Mesothelial cell of epicardium (in vitro differentiated cells): ENCODE measurements around the gene PLPPR3. TPM values are rescaled to one million over a fixed set of nuclear protein-coding genes. Genes with fewer than 3 reads are reported as not detected.
A peak's percentile ranks its signal among the peaks of the same experiment; 100 is the strongest.

Experiments used
- DNase-seq, 2 experiments: peaks; one replicate each; pipeline ENCODE4 v3.0.0; 2021; ENCODE audit warnings: low spot score in 2 of 2; ENCODE audit not compliant: unreplicated experiment in 2 of 2
- H3K27ac Mint-ChIP-seq: 2 replicates; pipeline ENCODE4 v1.8.0; 2021; ENCODE audit warnings: mixed read lengths
- H3K27me3 Mint-ChIP-seq: 2 replicates; pipeline ENCODE4 v1.8.0; 2021; ENCODE audit warnings: low read depth, mixed read lengths
- H3K36me3 Mint-ChIP-seq: 2 replicates; pipeline ENCODE4 v1.8.0; 2021; ENCODE audit warnings: mixed read lengths
- H3K4me1 Mint-ChIP-seq: 2 replicates; pipeline ENCODE4 v1.8.0; 2021; ENCODE audit warnings: mixed read lengths
- H3K4me3 Mint-ChIP-seq: 2 replicates; pipeline ENCODE4 v1.8.0; 2021; ENCODE audit warnings: mild to moderate bottlenecking, moderate library complexity, mixed read lengths
- H3K9me3 Mint-ChIP-seq: 2 replicates; pipeline ENCODE4 v1.8.0; 2021; ENCODE audit warnings: mixed read lengths
- CTCF ChIP-seq: fragments of 200-600 bp; sonication (generic); IDR thresholded peaks from one replicate; pipeline ENCODE4 v1.5.0; 2021; ENCODE audit warnings: antibody characterized with exemption; ENCODE audit not compliant: unreplicated experiment
- total RNA-seq: library from RNA; stranded (reverse); gene quantifications from 3 replicates; pipeline ENCODE4 v1.2.1, GENCODE V29; 2021

Gene PLPPR3
- total RNA-seq, 1 donor from 2014 or later: 152 TPM

GRCh38 chr19:806815-807421, 14.8 kb downstream of the PLPPR3 start:
- Mint-ChIP-seq H3K4me1 (peaks cover 26% of the 10 kb centered on the region), H3K36me3 (peaks cover 22% of the 10 kb centered on the region), H3K27me3 (no peaks in the 10 kb centered on the region), H3K4me3 (no peak overlapping the region), H3K27ac (peak overlapping the region; percentile 85), H3K9me3 (no peaks in the 10 kb centered on the region)
- TF ChIP-seq CTCF: peak; percentile 18
- DNase-seq: no peak

GRCh38 chr19:805600-806550, 15.9 kb downstream of the PLPPR3 start:
- no peak for TF ChIP-seq CTCF
- Mint-ChIP-seq H3K9me3 (no peaks in the 10 kb centered on the region), H3K27me3 (no peaks in the 10 kb centered on the region), H3K36me3 (peaks cover 22% of the 10 kb centered on the region), H3K27ac (no peak overlapping the region), H3K4me3 (no peak overlapping the region), H3K4me1 (peaks cover 36% of the 10 kb centered on the region)
- DNase-seq: no peak

- Mint-ChIP-seq H3K27ac (no peak overlapping the region), H3K4me3 (no peak overlapping the region), H3K36me3 (peaks cover 20% of the 10 kb centered on the region), H3K4me1 (peaks cover 42% of the 10 kb centered on the region), H3K9me3 (no peaks in the 10 kb centered on the region), H3K27me3 (no peaks in the 10 kb centered on the region)
- TF ChIP-seq CTCF: no peak
- DNase-seq: no peak
Observed at GRCh38 chr19:805166-805551, 16.6 kb downstream of the PLPPR3 start.

GRCh38 chr19:804419-805165, 17.2 kb downstream of the PLPPR3 start:
- Mint-ChIP-seq H3K27me3 (no peaks in the 10 kb centered on the region), H3K36me3 (peaks cover 20% of the 10 kb centered on the region), H3K9me3 (no peaks in the 10 kb centered on the region), H3K27ac (no peak overlapping the region), H3K4me3 (no peak overlapping the region), H3K4me1 (peaks cover 47% of the 10 kb centered on the region)
- no peak for TF ChIP-seq CTCF
- no peak for DNase-seq

GRCh38 chr19:803686-804418, 17.9 kb downstream of the PLPPR3 start:
- peak overlapping the region; percentile 56 for H3K27ac Mint-ChIP-seq
- TF ChIP-seq CTCF: no peak

More at GRCh38 chr19:803686-804418, 17.9 kb downstream of the PLPPR3 start:
- H3K9me3 Mint-ChIP-seq: no peaks in the 10 kb centered on the region
- H3K36me3 Mint-ChIP-seq: peaks cover 20% of the 10 kb centered on the region
- peaks cover 53% of the 10 kb centered on the region for H3K4me1 Mint-ChIP-seq
- peak overlapping the region; percentile 13 for H3K4me3 Mint-ChIP-seq
- no peaks in the 10 kb centered on the region for H3K27me3 Mint-ChIP-seq
- no peak for DNase-seq
